HS-27A (cell line): Measurements from ENCODE around the gene NT5DC4.

ENCODE experiments used
- DNase-seq: peaks from one replicate; pipeline ENCODE4 v3.0.0-alpha.2; 2012; ENCODE audit warnings: low read depth, missing footprints

The NT5DC4 gene

GRCh38 chr2:112784199-112785189, 63.7 kb downstream of the NT5DC4 start, which contains the start of gene IL1A:
TSS of gene IL1A (minus strand) at chr2:112784493. CDS start at chr2:112783770, 723 bp downstream.
- DNase-seq: no peak

GRCh38 chr2:112787294-112787693, 66.5 kb downstream of the NT5DC4 start:
- DNase-seq: no peak

DNA sequence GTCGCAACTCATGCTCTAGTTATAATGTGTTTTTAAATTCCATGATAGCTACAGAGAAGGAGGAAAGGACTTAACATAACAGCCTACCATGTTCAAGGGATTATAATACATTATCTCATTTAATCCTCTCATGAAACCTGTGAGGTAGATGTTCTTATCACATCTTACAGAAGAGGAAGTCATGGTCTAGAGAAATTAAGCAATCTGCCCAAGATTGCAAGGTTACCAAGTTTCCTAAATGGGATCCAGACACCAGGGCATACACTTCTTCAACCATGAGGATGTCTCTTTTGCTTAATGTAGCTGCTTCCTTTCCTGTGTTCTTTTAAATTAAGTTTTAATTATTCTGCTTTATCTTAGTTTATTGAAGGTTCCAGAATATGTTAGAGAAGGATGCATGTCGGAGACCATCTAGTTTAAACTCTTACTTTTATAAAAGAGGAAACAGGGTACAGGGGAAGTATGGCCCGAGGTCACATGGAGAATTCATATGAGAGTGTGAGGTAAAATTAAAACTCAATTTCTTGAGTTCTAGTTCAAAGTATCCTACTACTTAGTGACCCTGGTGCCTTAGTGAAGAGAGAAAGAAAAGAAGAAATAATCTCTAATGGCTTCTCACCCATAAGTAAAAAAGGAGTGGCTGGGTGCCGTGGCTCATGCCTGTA, 67.0 kb downstream of the NT5DC4 start:
- no peak for DNase-seq

DNA sequence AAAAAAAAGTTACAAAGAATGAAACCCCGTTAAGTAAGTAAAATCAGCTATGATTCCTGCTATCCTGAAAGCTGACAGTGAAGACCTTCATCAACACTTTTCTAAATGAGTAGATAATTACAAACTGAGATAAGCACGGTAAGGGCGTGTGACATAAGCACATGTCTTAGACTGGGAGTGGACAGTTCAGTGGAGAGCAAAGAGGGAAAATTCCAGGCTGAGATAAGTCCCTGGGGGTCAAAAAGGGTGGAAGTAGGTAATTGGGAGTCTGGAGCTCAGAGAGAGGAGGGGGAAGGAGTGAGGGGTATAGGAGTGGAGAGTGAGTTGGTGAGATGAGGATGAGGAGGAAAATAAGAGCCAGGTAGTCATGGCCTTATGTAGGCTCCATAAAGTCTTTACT, 67.8 kb downstream of the NT5DC4 start:
- no peak for DNase-seq
